NCI-H187 (cell line): ENCODE results near the gene ZNF154.

ENCODE experiments used
- DNase-seq, 2 experiments: peaks; one replicate each; lab custom pipeline; 2025; lab: John Stamatoyannopoulos, UW

Gene ZNF154

GRCh38 chr19:57675881-57676280, 33.1 kb downstream of the ZNF154 start:
- DNase-seq = no peak

- no peak for DNase-seq
These were observed 36.5 kb downstream of the ZNF154 start for GRCh38 chr19:57672466-57672865.

DNA sequence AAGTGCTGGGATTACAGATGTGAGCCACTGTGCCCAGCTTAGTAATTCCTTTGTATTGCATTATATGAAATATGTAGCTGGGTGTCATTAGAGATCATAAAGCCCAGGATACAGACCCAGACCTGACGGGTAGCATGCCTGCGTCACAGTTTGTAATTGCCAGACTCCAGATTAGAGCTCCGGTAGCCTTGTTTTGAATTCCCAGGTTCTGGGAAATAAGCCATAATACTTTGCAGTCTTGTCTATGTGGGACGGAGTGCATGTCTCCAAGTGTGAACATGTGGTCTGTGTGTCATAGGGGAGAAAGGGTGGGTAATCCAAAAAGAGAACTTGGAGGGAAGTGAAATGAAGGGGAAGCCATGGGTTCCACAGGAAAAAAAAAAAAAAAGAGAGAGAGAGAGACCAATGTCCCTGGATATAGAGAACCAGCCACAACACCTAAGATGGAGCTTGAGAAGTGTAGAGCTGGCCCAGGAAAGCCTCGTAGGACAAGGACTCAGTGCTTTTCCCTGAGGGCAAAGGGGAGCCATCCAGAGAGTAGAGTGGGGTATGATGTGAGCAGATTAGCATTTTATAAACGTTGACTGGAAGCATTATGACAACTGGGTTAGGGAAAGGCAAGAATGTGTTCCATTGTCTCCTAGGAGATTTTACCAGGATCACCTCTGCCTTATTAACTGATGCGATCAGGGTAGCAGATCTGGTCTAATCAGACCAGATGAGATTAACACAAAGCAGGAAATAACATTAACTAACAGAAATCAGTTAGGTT, 37.7 kb downstream of the ZNF154 start:
- DNase-seq = no peak

- no peak for DNase-seq
These were observed 40.4 kb downstream of the ZNF154 start, which contains the start of gene ZSCAN4 for GRCh38 chr19:57668635-57669034. Gene ZSCAN4, plus strand, starts transcription at chr19:57668935. Its CDS starts 7,211 bp downstream, at chr19:57676146.

GRCh38 chr19:57667228-57667627, 41.8 kb downstream of the ZNF154 start:
- DNase-seq = no peak

- no peak for DNase-seq
These were observed 43.7 kb downstream of the ZNF154 start for GRCh38 chr19:57665261-57665806.

GRCh38 chr19:57664269-57665127, 44.5 kb downstream of the ZNF154 start:
- DNase-seq = no peak

DNA sequence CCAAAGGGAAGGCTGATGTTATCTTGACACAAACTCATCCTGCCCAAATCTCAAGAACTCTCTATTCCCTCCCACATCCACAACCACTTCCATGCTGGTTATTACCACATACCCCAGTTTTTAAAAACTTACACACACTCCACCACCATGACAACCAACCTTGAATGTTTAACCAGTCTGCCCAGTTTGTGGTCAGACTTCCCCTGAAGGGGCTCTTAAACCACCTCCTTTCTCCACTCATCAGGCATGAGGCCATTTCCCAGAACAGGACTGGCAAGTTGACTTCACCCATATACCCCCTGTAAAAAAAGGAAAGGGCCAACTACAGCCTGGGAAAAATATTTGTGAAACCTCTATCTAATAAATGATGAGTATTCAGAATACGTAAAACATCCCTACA, 52.7 kb downstream of the ZNF154 start:
- no peak for DNase-seq

- DNase-seq = no peak
These were observed 53.6 kb downstream of the ZNF154 start for GRCh38 chr19:57655443-57655842.

GRCh38 chr19:57653689-57654088, 55.3 kb downstream of the ZNF154 start:
- no peak for DNase-seq

DNA sequence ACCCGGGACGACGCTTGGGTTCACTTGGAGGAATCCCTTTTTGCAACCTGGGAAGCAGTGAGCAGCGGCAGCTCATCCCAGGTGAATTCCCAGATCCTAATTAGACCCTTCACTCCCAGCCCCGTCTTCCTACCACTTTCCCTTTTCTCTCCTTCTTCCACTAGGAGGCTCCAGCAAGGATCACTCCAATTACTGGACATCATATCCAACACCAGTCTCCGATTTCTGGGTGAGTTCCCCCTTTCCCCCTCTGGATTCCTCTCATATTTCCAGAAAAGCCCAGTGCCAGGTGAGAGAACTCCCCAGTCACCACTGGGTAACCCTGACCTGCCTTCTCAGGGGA, 57.4 kb downstream of the ZNF154 start:
- no peak for DNase-seq

- DNase-seq = no peak
These were observed 60.5 kb downstream of the ZNF154 start for GRCh38 chr19:57648331-57649003.
